HepG2 (cell line): ENCODE results near the gene HYAL2. TPM values are rescaled to one million over a fixed set of nuclear protein-coding genes. Genes with fewer than 3 reads are reported as not detected.

Experiments
- DPF2 ChIP-seq: sonication (generic); formaldehyde crosslinking; IDR thresholded peaks from 2 replicates; pipeline ENCODE4 v1.4.0; 2020; ENCODE audit warnings: mild to moderate bottlenecking, low read depth, missing genetic modification reagents, borderline replicate concordance
- E2F1 ChIP-seq: sonication (generic); formaldehyde crosslinking; IDR thresholded peaks from 2 replicates; pipeline ENCODE4 v1.5.0; 2020; ENCODE audit warnings: missing genetic modification reagents
- EEA1 ChIP-seq: sonication (generic); formaldehyde crosslinking; IDR thresholded peaks from 2 replicates; pipeline ENCODE4 v1.5.1; 2020; ENCODE audit warnings: mild to moderate bottlenecking, missing genetic modification reagents, borderline replicate concordance
- HES4 ChIP-seq: sonication (generic); formaldehyde crosslinking; IDR thresholded peaks from 2 replicates; pipeline ENCODE4 v1.9.0; 2021; ENCODE audit warnings: mild to moderate bottlenecking, missing genetic modification reagents, borderline replicate concordance
- KMT2B ChIP-seq: IDR thresholded peaks from 2 replicates; pipeline ENCODE4 v1.6.1; 2016; ENCODE audit warnings: missing genetic modification reagents, missing compliant biosample characterization
- MBD4 ChIP-seq: IDR thresholded peaks from 2 replicates; pipeline ENCODE4 v1.6.1; 2012; ENCODE audit warnings: low read length, inconsistent platforms, borderline replicate concordance
- NBN ChIP-seq: fragments of 450-650 bp; conservative IDR thresholded peaks from 2 replicates; pipeline ENCODE4 v1.6.1; 2017
- PITX1 ChIP-seq: sonication (generic); formaldehyde crosslinking; IDR thresholded peaks from 2 replicates; pipeline ENCODE4 v1.5.1; 2020; ENCODE audit warnings: mild to moderate bottlenecking, missing genetic modification reagents
- POGK ChIP-seq: sonication (generic); formaldehyde crosslinking; conservative IDR thresholded peaks from 2 replicates; pipeline ENCODE4 v1.8.0; 2022; ENCODE audit warnings: mild to moderate bottlenecking, moderate library complexity, missing genetic modification reagents
- POLR2AphosphoS2 ChIP-seq: IDR thresholded peaks from 2 replicates; pipeline ENCODE4 v1.6.1; 2011; ENCODE audit warnings: low read depth, low read length, improper control_type of control experiment
- SMAD3 ChIP-seq: sonication (generic); formaldehyde crosslinking; IDR thresholded peaks from 2 replicates; pipeline ENCODE4 v1.4.0; 2020; ENCODE audit warnings: missing genetic modification reagents
- TOPORS ChIP-seq: sonication (generic); formaldehyde crosslinking; IDR thresholded peaks from 2 replicates; pipeline ENCODE4 v1.8.0; 2023; ENCODE audit warnings: mild to moderate bottlenecking, missing genetic modification reagents
- ZBTB43 ChIP-seq: sonication (generic); formaldehyde crosslinking; conservative IDR thresholded peaks from 2 replicates; pipeline ENCODE4 v1.4.0; 2020; ENCODE audit warnings: missing genetic modification reagents
- ZBTB7A ChIP-seq: sonication (generic); formaldehyde crosslinking; IDR thresholded peaks from 2 replicates; pipeline ENCODE4 v1.8.0; 2022; ENCODE audit warnings: mild to moderate bottlenecking, missing genetic modification reagents
- ZNF3 ChIP-seq: IDR thresholded peaks from 2 replicates; pipeline ENCODE4 v1.7.0; 2017; ENCODE audit warnings: inconsistent platforms
- ZNF407 ChIP-seq: sonication (generic); formaldehyde crosslinking; IDR thresholded peaks from one replicate; pipeline ENCODE4 v1.5.1; 2020; ENCODE audit warnings: mild to moderate bottlenecking, missing genetic modification reagents; ENCODE audit errors: not compliant biosample characterization
- ZNF775 ChIP-seq: sonication (generic); formaldehyde crosslinking; IDR thresholded peaks from 2 replicates; pipeline ENCODE4 v1.4.0; 2020; ENCODE audit warnings: missing genetic modification reagents, mild to moderate bottlenecking, moderate library complexity, borderline replicate concordance
- polyA plus RNA-seq, 8 experiments: library from polyadenylated mRNA; depleted of rRNA in 3 of 8; stranded (reverse) in 7 of 8; unstranded in 1 of 8; fragments of >200 nt; fragmentation: Illumina TruSeq in 4 of 8; extraction: Trizol in 4 of 8; gene quantifications; 2 replicates each; pipeline versions ENCODE4 v1.2.1 to v1.2.3, GENCODE V29; 2011 to 2016; ENCODE audit warnings: low read depth in 4 of 8, missing spikeins in 1 of 8, mixed read lengths in 1 of 8; ENCODE audit not compliant: insufficient read depth in 1 of 8
- total RNA-seq, 5 experiments: library from RNA; depleted of rRNA; stranded (reverse); fragments of >200 nt; fragmentation: Illumina TruSeq; extraction: Trizol; gene quantifications; 2 replicates each; pipeline ENCODE4 v1.2.3, GENCODE V29; 2016; ENCODE audit warnings: low read depth in 1 of 5

HYAL2 gene
- total and polyA plus RNA-seq, 2 of the 13 experiments (the other 11 are each of a cell fraction or from before 2014, with no cell fraction given): 76.2 to 102 TPM

GRCh38 chr3:50358911-50359759, 36.6 kb upstream of the HYAL2 start, which contains the start of gene TMEM115 (continued):
- TF ChIP-seq ZNF407 (CRISPR knock-in tag): peak; percentile 68
- TF ChIP-seq MBD4: no peak
- no peak for TF ChIP-seq E2F1 (CRISPR knock-in tag)
- peak; percentile 75 for TF ChIP-seq EEA1 (CRISPR knock-in tag)
- TF ChIP-seq NBN: no peak
- peak; percentile 92 for TF ChIP-seq POGK (CRISPR knock-in tag)
- 0 out of 2 replicates have a peak, but pooled peaks have one; percentile 57 for TF ChIP-seq TOPORS (CRISPR knock-in tag)
- peak; percentile 84 for TF ChIP-seq KMT2B (CRISPR knock-in tag)
- TF ChIP-seq DPF2 (CRISPR knock-in tag): no peak
- no peak for TF ChIP-seq ZNF775 (CRISPR knock-in tag)
- peak; percentile 69; the same call in 1 of the 2 replicates for TF ChIP-seq HES4
- no peak for TF ChIP-seq SMAD3 (CRISPR knock-in tag)
- TF ChIP-seq ZBTB7A: 0 out of 2 replicates have a peak, but pooled peaks have one; percentile 34
- TF ChIP-seq POLR2AphosphoS2: no peak
- no peak; the same call in 1 of the 2 replicates for TF ChIP-seq ZBTB43 (CRISPR knock-in tag)
- TF ChIP-seq ZNF3: no peak
- TF ChIP-seq PITX1 (CRISPR knock-in tag): peak; percentile 69
